ENCODE measurements around the gene DIS3L2.

DNA sequence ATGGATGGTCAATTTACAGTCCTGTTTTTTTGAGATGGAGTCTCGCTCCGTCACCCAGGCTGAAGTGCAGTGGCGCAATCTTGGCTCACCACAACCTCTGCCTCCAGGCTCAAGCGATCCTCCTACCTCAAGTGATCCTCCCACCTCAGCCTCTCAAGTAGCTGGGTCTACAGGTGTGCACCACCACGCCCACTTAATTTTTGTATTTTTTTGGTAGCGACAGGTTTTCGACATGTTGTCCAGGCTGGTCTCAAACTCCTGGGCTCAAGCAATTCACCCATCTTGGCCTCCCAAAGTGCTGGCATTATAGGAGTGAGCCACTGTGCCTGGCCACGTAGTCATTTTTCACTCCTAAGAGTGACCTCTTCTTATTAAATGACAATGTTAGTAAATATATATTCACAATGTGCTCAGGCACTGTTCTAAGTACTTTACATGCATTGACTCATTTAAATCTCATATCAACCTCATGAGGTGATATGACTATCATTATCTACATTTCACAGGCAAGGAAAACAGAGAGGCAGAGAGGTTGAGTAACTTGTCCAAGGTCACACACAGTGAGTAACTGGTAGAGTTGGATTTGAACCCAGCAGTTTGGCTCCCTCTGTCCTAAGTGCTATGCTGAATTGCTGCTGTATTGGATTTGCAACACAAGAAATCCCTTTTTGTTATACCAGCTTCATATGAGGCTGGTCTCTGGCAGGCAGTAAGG lies 5.6 kb upstream of the DIS3L2 start:
- TF ChIP-seq, protein P1, sequence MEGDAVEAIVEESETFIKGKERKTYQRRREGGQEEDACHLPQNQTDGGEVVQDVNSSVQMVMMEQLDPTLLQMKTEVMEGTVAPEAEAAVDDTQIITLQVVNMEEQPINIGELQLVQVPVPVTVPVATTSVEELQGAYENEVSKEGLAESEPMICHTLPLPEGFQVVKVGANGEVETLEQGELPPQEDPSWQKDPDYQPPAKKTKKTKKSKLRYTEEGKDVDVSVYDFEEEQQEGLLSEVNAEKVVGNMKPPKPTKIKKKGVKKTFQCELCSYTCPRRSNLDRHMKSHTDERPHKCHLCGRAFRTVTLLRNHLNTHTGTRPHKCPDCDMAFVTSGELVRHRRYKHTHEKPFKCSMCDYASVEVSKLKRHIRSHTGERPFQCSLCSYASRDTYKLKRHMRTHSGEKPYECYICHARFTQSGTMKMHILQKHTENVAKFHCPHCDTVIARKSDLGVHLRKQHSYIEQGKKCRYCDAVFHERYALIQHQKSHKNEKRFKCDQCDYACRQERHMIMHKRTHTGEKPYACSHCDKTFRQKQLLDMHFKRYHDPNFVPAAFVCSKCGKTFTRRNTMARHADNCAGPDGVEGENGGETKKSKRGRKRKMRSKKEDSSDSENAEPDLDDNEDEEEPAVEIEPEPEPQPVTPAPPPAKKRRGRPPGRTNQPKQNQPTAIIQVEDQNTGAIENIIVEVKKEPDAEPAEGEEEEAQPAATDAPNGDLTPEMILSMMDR (IDR thresholded peaks at IDR 0.05 in 8 of 11, conservative IDR thresholded peaks at IDR 0.05 in 3 of 11) = no peak
- no peak for TF ChIP-seq POLR2A (IDR thresholded peaks at IDR 0.05)
- TF ChIP-seq POLR2AphosphoS5 (IDR thresholded peaks at IDR 0.05) = no peak
